K562 (cell line): ENCODE data around the gene OR56B1. TPM values are rescaled to one million over a fixed set of nuclear protein-coding genes. Genes with fewer than 3 reads are reported as not detected.

Experiments
- ATAC-seq: fragments of 200-7000 bp; cut with Tn5 transposase; 3 replicates; pipeline ENCODE4 v1.9.1; 2020; ENCODE audit warnings: moderate library complexity
- BruUV-seq: library from RNA; stranded (reverse); fragments of 400-500 nt; replicated peaks from 2 replicates; lab custom pipeline; 2021; lab: Mats Ljungman, UMichigan
- CTCF ChIA-PET: fragments of 300-600 bp; formaldehyde crosslinking; extraction: SDS; loops from one replicate; lab custom pipeline; 2021; ENCODE audit warnings: low intra/inter-chr PET ratio; lab: Yijun Ruan, JAX
- POLR2A ChIA-PET: fragments of 300-600, 350-650 bp; sonication (Branson Sonifier 250); formaldehyde crosslinking; extraction: SDS; loops from one replicate; lab custom pipeline; 2021; ENCODE audit warnings: antibody characterized with exemption, inconsistent platforms; lab: Yijun Ruan, JAX
- DNase-seq, 4 experiments: peaks; one replicate each; pipeline versions ENCODE4 v3.0.0 to v3.0.0-alpha.2; 2011 to 2018; ENCODE audit warnings: low spot score in 3 of 4, mixed read lengths in 3 of 4; ENCODE audit errors: extremely low read depth in 1 of 4
- FAIRE-seq: peaks from 2 replicates; lab custom pipeline; 2011; peaks lifted over from hg19 to GRCh38; lab: Jason Lieb, UNC
- H2AFZ ChIP-seq: 2 replicates; pipeline ENCODE4 v1.6.0; 2011; ENCODE audit warnings: low read depth, low read length, control low read depth, inconsistent platforms
- H3K27ac ChIP-seq: fragments of 200-600 bp; 3 replicates; pipeline ENCODE4 v1.8.0; 2011; ENCODE audit warnings: low read depth, mild to moderate bottlenecking, control low read depth, inconsistent platforms, low read length, moderate library complexity, mixed read lengths; ENCODE audit errors: extremely low read depth
- H3K27me3 ChIP-seq, 2 experiments: fragments of 300-600 bp in 1 of 2; 2 replicates in 1 of 2; 3 replicates in 1 of 2; pipeline versions ENCODE4 v1.6.0 to v1.8.0; 2011; ENCODE audit warnings: inconsistent platforms in 2 of 2, low read length in 2 of 2, mild to moderate bottlenecking in 1 of 2, mixed read lengths in 1 of 2, moderate library complexity in 1 of 2; ENCODE audit not compliant: control insufficient read depth in 2 of 2, insufficient read depth in 2 of 2
- H3K36me3 ChIP-seq: fragments of 300-600 bp; 3 replicates; pipeline ENCODE4 v1.8.0; 2011; ENCODE audit warnings: mild to moderate bottlenecking, low read length, inconsistent platforms; ENCODE audit not compliant: control insufficient read depth, insufficient read depth
- H3K4me1 ChIP-seq, 2 experiments: fragments of 200-600 bp in 1 of 2; replicated peaks in 1 of 2; 2 replicates in 1 of 2; 3 replicates in 1 of 2; pipeline versions ENCODE4 v1.5.1 to v1.8.0; 2011; ENCODE audit warnings: inconsistent platforms in 2 of 2, low read length in 2 of 2, mild to moderate bottlenecking in 1 of 2, mixed read lengths in 1 of 2, moderate library complexity in 1 of 2; ENCODE audit not compliant: control insufficient read depth in 2 of 2, insufficient read depth in 2 of 2
- H3K4me2 ChIP-seq: 2 replicates; pipeline ENCODE4 v1.6.1; 2011; ENCODE audit warnings: low read length, control low read depth, inconsistent platforms, mixed read lengths; ENCODE audit not compliant: insufficient read depth
- H3K4me3 ChIP-seq: fragments of 200-600 bp; sonication (generic), shearing (Covaris generic); 2 replicates; pipeline ENCODE4 v1.5.1; 2016; ENCODE audit warnings: control low read depth, inconsistent platforms
- H3K79me2 ChIP-seq: fragments of 200-600 bp; 3 replicates; pipeline ENCODE4 v1.8.0; 2011; ENCODE audit warnings: low read length, inconsistent platforms; ENCODE audit not compliant: control insufficient read depth, insufficient read depth
- H3K9ac ChIP-seq, 2 experiments: 2 replicates each; pipeline versions ENCODE4 v1.6.0 to v1.6.1; 2011; ENCODE audit warnings: low read depth in 2 of 2, low read length in 2 of 2, control low read depth in 1 of 2, inconsistent platforms in 1 of 2, mild to moderate bottlenecking in 1 of 2, mixed read lengths in 1 of 2; ENCODE audit not compliant: insufficient read depth in 1 of 2
- H3K9me1 ChIP-seq: one replicate; pipeline ENCODE4 v1.6.0; 2011; ENCODE audit warnings: inconsistent platforms, mild to moderate bottlenecking, low read length, moderate library complexity; ENCODE audit not compliant: control insufficient read depth, insufficient read depth
- H3K9me3 ChIP-seq: replicated peaks from 2 replicates; pipeline ENCODE4 v1.5.1; 2011; ENCODE audit warnings: low read depth, low read length, inconsistent platforms; ENCODE audit not compliant: control insufficient read depth, insufficient read depth
- H4K20me1 ChIP-seq: replicated peaks from 2 replicates; pipeline ENCODE4 v1.6.1; 2011; ENCODE audit warnings: low read length, inconsistent platforms, mixed read lengths; ENCODE audit not compliant: control insufficient read depth, insufficient read depth
- ELF2 ChIP-seq: fragments of 250-450 bp; sonication (Bioruptor Pico); IDR thresholded peaks from 2 replicates; pipeline ENCODE4 v1.5.0; 2021; ENCODE audit warnings: mild to moderate bottlenecking
- ESRRB ChIP-seq: fragments of 250-450 bp; sonication (Bioruptor Pico); IDR thresholded peaks from 2 replicates; pipeline ENCODE4 v1.5.0; 2020; ENCODE audit warnings: mild to moderate bottlenecking, moderate library complexity, borderline replicate concordance
- GABPB1 ChIP-seq: sonication (generic); formaldehyde crosslinking; IDR thresholded peaks from 2 replicates; pipeline ENCODE4 v1.8.0; 2022; ENCODE audit warnings: mild to moderate bottlenecking, missing genetic modification reagents
- JUND ChIP-seq, 2 experiments: IDR thresholded peaks; 2 replicates in 1 of 2; 3 replicates in 1 of 2; pipeline ENCODE4 v1.6.1; 2011; ENCODE audit warnings: borderline replicate concordance in 2 of 2, low read depth in 2 of 2, low read length in 2 of 2, improper control_type of control experiment in 1 of 2, missing biosample characterization in 1 of 2, missing genetic modification characterization in 1 of 2, missing genetic modification reagents in 1 of 2
- KLF6 ChIP-seq: fragments of 250-450 bp; sonication (Bioruptor Pico); IDR thresholded peaks from 2 replicates; pipeline ENCODE4 v1.4.0; 2020; ENCODE audit warnings: mild to moderate bottlenecking, moderate library complexity, borderline replicate concordance
- NFIC ChIP-seq: fragments of 450-650 bp; IDR thresholded peaks from 2 replicates; pipeline ENCODE4 v1.6.1; 2017; ENCODE audit warnings: mild to moderate bottlenecking, inconsistent platforms
- NFIX ChIP-seq: fragments of 250-450 bp; sonication (Bioruptor Pico); IDR thresholded peaks from 2 replicates; pipeline ENCODE4 v1.4.0; 2020; ENCODE audit warnings: low read depth, mild to moderate bottlenecking, moderate library complexity
- RBM39 ChIP-seq: fragments of 200-400 bp; formaldehyde crosslinking; optimal IDR thresholded peaks from 2 replicates; pipeline ENCODE3; 2018; ENCODE audit warnings: low read depth, low read length
- SMAD3 ChIP-seq: fragments of 450-650 bp; formaldehyde crosslinking; conservative IDR thresholded peaks from 2 replicates; pipeline ENCODE4 v1.4.0; 2020; ENCODE audit warnings: mild to moderate bottlenecking
- ZNF253 ChIP-seq: fragments of 250-450 bp; sonication (Bioruptor Pico); conservative IDR thresholded peaks from 2 replicates; pipeline ENCODE4 v1.6.1; 2021; ENCODE audit warnings: mild to moderate bottlenecking
- WGBS: fragments of 100-300 bp; shearing (Covaris generic); methylation state at CpG from one replicate; pipeline ENCODE4 v1.1.6; 2016; ENCODE audit warnings: low coverage, mixed read lengths; ENCODE audit not compliant: insufficient coverage; ENCODE audit errors: missing lambda C conversion rate; 5-methylcytosine and 5-hydroxymethylcytosine counted together
- in situ Hi-C: fragments of 300-500 bp; cut with MboI; formaldehyde crosslinking; loops from 4 replicates; pipeline ENCODE4 v1.15.0; 2018; ENCODE audit warnings: inconsistent platforms, mixed read lengths
- intact Hi-C: fragments of 100-400 bp; cut with micrococcal nuclease; formaldehyde crosslinking; loops from 2 replicates; pipeline ENCODE4 v1.14.2; 2022
- polyA plus RNA-seq, 8 experiments: library from polyadenylated mRNA; depleted of rRNA in 4 of 8; stranded (reverse) in 5 of 8; unstranded in 3 of 8; fragments of >200 nt; fragmentation: Nextera tagmentation in 2 of 8; fragmentation: Illumina TruSeq in 1 of 8; extraction: Ambion mirVana in 2 of 8; extraction: Trizol in 1 of 8; gene quantifications; 2 replicates each; pipeline versions ENCODE4 v1.2.1 to v1.2.3, GENCODE V29; 2011 to 2014; ENCODE audit warnings: inconsistent platforms in 1 of 8, missing spikeins in 1 of 8
- total RNA-seq, 7 experiments: library from RNA; depleted of rRNA in 6 of 7; stranded (reverse); fragments of >200 nt in 6 of 7; fragmentation: Illumina TruSeq in 2 of 7; extraction: Trizol in 2 of 7; gene quantifications; 2 replicates each; pipeline versions ENCODE4 v1.2.1 to v1.2.3, GENCODE V29; 2011 to 2021; ENCODE audit warnings: low replicate concordance in 1 of 7

The OR56B1 gene
- total and polyA plus RNA-seq, 9 of the 15 experiments (the other 6 are each of a cell fraction or from before 2014, with no cell fraction given), result not detected

GRCh38 chr11:5727691-5728090 is 8.6 kb upstream of the OR56B1 start:
- no TSS peak for BruUV-seq
- no peaks in the 10 kb centered on the region for H3K9me3 ChIP-seq
- H3K4me1 ChIP-seq, result no peaks in the 10 kb centered on the region
- DNase-seq (no peak), FAIRE-seq (no peak), ATAC-seq (no peak)
- no peak overlapping the region for H3K27ac ChIP-seq
- H3K27me3 ChIP-seq, result peaks cover 4 to 8% of the 10 kb centered on the region in 2 experiments; a peak in 4 of 5 replicates
- H3K36me3 ChIP-seq, result no peaks in the 10 kb centered on the region
- in situ Hi-C loops (no loop called here), intact Hi-C loops (no loop called here)
- H2AFZ ChIP-seq, result no peak overlapping the region
- H4K20me1 ChIP-seq, result no peaks in the 10 kb centered on the region
- no peak for TF ChIP-seq ZNF253 (CRISPR knock-in tag)
- TF ChIP-seq ELF2, result no peak
- no peak for TF ChIP-seq RBM39
- TF ChIP-seq JUND (IDR thresholded peaks at IDR 0.05; ENCODE audit: borderline replicate concordance, low read depth, low read length), result no peak
- TF ChIP-seq JUND (tag; IDR thresholded peaks at IDR 0.05; ENCODE audit: borderline replicate concordance, low read depth, low read length), result no peak
- TF ChIP-seq KLF6 (CRISPR knock-in tag), result no peak
- peak; percentile 77 for TF ChIP-seq NFIC
- TF ChIP-seq GABPB1 (CRISPR knock-in tag), result no peak
- no peak for TF ChIP-seq ESRRB (CRISPR knock-in tag)
- peak; percentile 40; the same call in 1 of the 2 replicates for TF ChIP-seq NFIX (CRISPR knock-in tag)
- TF ChIP-seq SMAD3, result no peak
- POLR2A ChIA-PET, result interaction anchor here (0.5 to 1.5 kb wide), 4 partner anchors 14 to 84 kb away, joined by 3 read pairs; no protein-coding TSS in a partner anchor
- no peak overlapping the region for H3K9ac ChIP-seq
- no peaks in the 10 kb centered on the region for H3K79me2 ChIP-seq
- CTCF ChIA-PET, result no interaction called here
- no peaks in the 10 kb centered on the region for H3K9me1 ChIP-seq
- H3K4me2 ChIP-seq, result no peak overlapping the region
- H3K4me3 ChIP-seq, result no peak overlapping the region
- 0% methylated on average over 1 of the region's 1 CpG for WGBS
